ENCODE results near the gene LRMDA. TPM values are rescaled to one million over a fixed set of nuclear protein-coding genes. Genes with fewer than 3 reads are reported as not detected.

Gene LRMDA
- total and polyA plus RNA-seq, 2 of the 13 experiments (the other 11 are each of a cell fraction or from before 2014, with no cell fraction given): 13.4 to 22.0 TPM

DNA sequence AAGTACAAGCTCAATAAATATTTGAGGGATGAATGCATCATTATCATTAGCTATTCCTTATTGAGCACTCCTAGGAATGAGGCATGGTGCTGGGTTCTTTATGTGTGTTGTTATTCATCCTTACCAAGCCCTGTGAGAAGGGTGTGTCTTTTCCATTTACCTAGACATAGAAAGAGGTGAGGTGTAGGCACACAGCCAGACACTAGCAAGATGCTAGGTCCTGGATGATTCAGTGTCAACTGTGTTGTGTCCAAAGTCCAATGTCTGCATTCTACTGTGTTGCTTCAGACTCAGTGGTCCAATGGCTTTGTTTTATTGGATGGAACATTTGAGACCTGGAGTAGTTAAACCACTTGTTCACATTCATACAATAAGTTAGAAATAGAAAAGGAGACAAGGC is 605.5 kb downstream of the LRMDA start:
- intact Hi-C loops (cut with micrococcal nuclease; ENCODE audit: unreplicated experiment): loop anchor here (2.0 to 5.0 kb wide), 2 partner anchors 125 to 636 kb away; partner anchors contain the start of gene ZNF503
- peak; percentile 58 for FAIRE-seq
- peak; percentile 43; the same call in 1 of the 2 replicates for TF ChIP-seq FOXA3 (CRISPR knock-in tag; IDR thresholded peaks at IDR 0.05)
- TF ChIP-seq MIER3 (CRISPR knock-in tag; IDR thresholded peaks at IDR 0.05; ENCODE audit: borderline replicate concordance): peak; percentile 31; the same call in 1 of the 2 replicates
- no peak for TF ChIP-seq NFE2L1 (CRISPR knock-in tag; IDR thresholded peaks at IDR 0.05; ENCODE audit: borderline replicate concordance)
- no peak for TF ChIP-seq SP1 (IDR thresholded peaks at IDR 0.05)
- no peak for TF ChIP-seq SP1 (CRISPR knock-in tag; IDR thresholded peaks at IDR 0.05)
- TF ChIP-seq ARNT2 (CRISPR knock-in tag; IDR thresholded peaks at IDR 0.05; ENCODE audit: low read depth): no peak
- TF ChIP-seq ZSCAN21 (CRISPR knock-in tag; IDR thresholded peaks at IDR 0.05; ENCODE audit: borderline replicate concordance): no peak
- TF ChIP-seq ZNF772 (CRISPR knock-in tag; IDR thresholded peaks at IDR 0.05): no peak
- no peak for TF ChIP-seq JARID2 (CRISPR knock-in tag; IDR thresholded peaks at IDR 0.05; ENCODE audit: insufficient replicate concordance)
- TF ChIP-seq, protein P1, sequence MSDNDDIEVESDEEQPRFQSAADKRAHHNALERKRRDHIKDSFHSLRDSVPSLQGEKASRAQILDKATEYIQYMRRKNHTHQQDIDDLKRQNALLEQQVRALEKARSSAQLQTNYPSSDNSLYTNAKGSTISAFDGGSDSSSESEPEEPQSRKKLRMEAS (IDR thresholded peaks at IDR 0.05): no peak
- no peak for TF ChIP-seq THAP11 (CRISPR knock-in tag; IDR thresholded peaks at IDR 0.05)
- TF ChIP-seq ZFP36L1 (CRISPR knock-in tag; IDR thresholded peaks at IDR 0.05): no peak
- no peak for TF ChIP-seq RBAK (CRISPR knock-in tag; IDR thresholded peaks at IDR 0.05)
- no peak for TF ChIP-seq ZNF264 (CRISPR knock-in tag; IDR thresholded peaks at IDR 0.05)
- peak; percentile 73 for TF ChIP-seq HNF4G (IDR thresholded peaks at IDR 0.05; ENCODE audit: borderline replicate concordance, low read depth, low read length)
- no peak for TF ChIP-seq HNF4G (CRISPR knock-in tag; IDR thresholded peaks at IDR 0.05; ENCODE audit: borderline replicate concordance, low read depth)
- peak; percentile 61; the same call in 1 of the 2 replicates for TF ChIP-seq SOX5 (CRISPR knock-in tag; IDR thresholded peaks at IDR 0.05; ENCODE audit: borderline replicate concordance)
- no peak for TF ChIP-seq ZNF460 (CRISPR knock-in tag; IDR thresholded peaks at IDR 0.05; ENCODE audit: borderline replicate concordance)
- no peak for TF ChIP-seq PHF21A (CRISPR knock-in tag; IDR thresholded peaks at IDR 0.05)
- TF ChIP-seq RCOR2 (CRISPR knock-in tag; IDR thresholded peaks at IDR 0.05): no peak
- no peak for TF ChIP-seq BRD4 (CRISPR knock-in tag; IDR thresholded peaks at IDR 0.05)
- TF ChIP-seq, protein P2, sequence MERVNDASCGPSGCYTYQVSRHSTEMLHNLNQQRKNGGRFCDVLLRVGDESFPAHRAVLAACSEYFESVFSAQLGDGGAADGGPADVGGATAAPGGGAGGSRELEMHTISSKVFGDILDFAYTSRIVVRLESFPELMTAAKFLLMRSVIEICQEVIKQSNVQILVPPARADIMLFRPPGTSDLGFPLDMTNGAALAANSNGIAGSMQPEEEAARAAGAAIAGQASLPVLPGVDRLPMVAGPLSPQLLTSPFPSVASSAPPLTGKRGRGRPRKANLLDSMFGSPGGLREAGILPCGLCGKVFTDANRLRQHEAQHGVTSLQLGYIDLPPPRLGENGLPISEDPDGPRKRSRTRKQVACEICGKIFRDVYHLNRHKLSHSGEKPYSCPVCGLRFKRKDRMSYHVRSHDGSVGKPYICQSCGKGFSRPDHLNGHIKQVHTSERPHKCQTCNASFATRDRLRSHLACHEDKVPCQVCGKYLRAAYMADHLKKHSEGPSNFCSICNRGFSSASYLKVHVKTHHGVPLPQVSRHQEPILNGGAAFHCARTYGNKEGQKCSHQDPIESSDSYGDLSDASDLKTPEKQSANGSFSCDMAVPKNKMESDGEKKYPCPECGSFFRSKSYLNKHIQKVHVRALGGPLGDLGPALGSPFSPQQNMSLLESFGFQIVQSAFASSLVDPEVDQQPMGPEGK (CRISPR knock-in tag; IDR thresholded peaks at IDR 0.05): 0 out of 2 replicates have a peak, but pooled peaks have one; percentile 17
- TF ChIP-seq ZNF747 (CRISPR knock-in tag; IDR thresholded peaks at IDR 0.05; ENCODE audit: borderline replicate concordance): no peak
- TF ChIP-seq FOXC1 (CRISPR knock-in tag; IDR thresholded peaks at IDR 0.05; ENCODE audit: borderline replicate concordance): no peak
- peak; percentile 64 for TF ChIP-seq SKI (IDR thresholded peaks at IDR 0.05; ENCODE audit: partially characterized antibody)
- 0 out of 2 replicates have a peak, but pooled peaks have one; percentile 48 for TF ChIP-seq TARDBP (CRISPR knock-in tag; IDR thresholded peaks at IDR 0.05)
- no peak for TF ChIP-seq ZNF761 (CRISPR knock-in tag; conservative IDR thresholded peaks at IDR 0.05)

More for the DNA sequence above, 605.5 kb downstream of the LRMDA start:
- Histone ChIP-seq H3K36me3 (replicated peaks in 1 of 2; ENCODE audit: control insufficient read depth in 1 of 2, insufficient read depth in 2 of 2, low read length in 2 of 2) (peaks cover 0 to 2% of the 10 kb centered on the region in 2 experiments; a peak in 4 of 5 replicates), H3K4me1 (ENCODE audit: insufficient read depth, low read length) (peaks cover 51% of the 10 kb centered on the region), H2AFZ (ENCODE audit: low read length) (no peak overlapping the region), H4K20me1 (ENCODE audit: insufficient read depth, low read length) (no peaks in the 10 kb centered on the region), H3K4me3 (replicated peaks in 1 of 3; ENCODE audit: insufficient read depth in 1 of 3, low read depth in 2 of 3, low read length in 3 of 3) (no peak overlapping the region), H3K79me2 (ENCODE audit: insufficient read depth, low read length) (peaks cover 15% of the 10 kb centered on the region), H3K9ac (ENCODE audit: insufficient read depth, low read depth, low read length) (no peak overlapping the region), H3K27ac (ENCODE audit: extremely low read length, insufficient read depth, low read length) (peak overlapping the region; percentile 41), H3K27me3 (ENCODE audit: control insufficient read depth in 1 of 2, insufficient read depth in 2 of 2, low read length in 2 of 2) (no peaks in the 10 kb centered on the region; a peak in 1 of 5 replicates), H3K9me3 (ENCODE audit: low read length) (peaks cover 28% of the 10 kb centered on the region), H3K4me2 (ENCODE audit: low read depth, low read length) (0 out of 2 replicates have a peak overlapping the region, but pooled peaks have one; percentile 19)
- in situ Hi-C loops (cut with HindIII; ENCODE audit: extremely low pct_ligation_motif_present, low pct_unique_long_range_greater_than_20kb): loop anchor here (10.0 kb wide), 2 partner anchors 262 to 642 kb away; no protein-coding TSS in a partner anchor
- CTCF ChIA-PET (ENCODE audit: low intra/inter-chr PET ratio, low total read pairs): no interaction called here
- ATAC-seq (no peak), DNase-seq (ENCODE audit: low spot score) (peak; percentile 78)
- BruUV-seq (replicated peaks): no TSS peak
- POLR2A ChIA-PET: interaction anchor here (1.2 to 9.5 kb wide), 7 partner anchors 11 to 635 kb away, joined by 3 to 145 read pairs (median 5); partner anchors contain the start of gene ZNF503

Measured in HepG2 (cell line).